ENCODE measurements around the gene AQP4.

GRCh38 chr18:26813043-26813442 is 52.5 kb downstream of the AQP4 start:
- TF ChIP-seq POLR2A (IDR thresholded peaks at IDR 0.05) (no peak), CTCF (IDR thresholded peaks at IDR 0.05) (no peak)
